ENCODE data around the gene PCDH19.

The PCDH19 gene

DNA sequence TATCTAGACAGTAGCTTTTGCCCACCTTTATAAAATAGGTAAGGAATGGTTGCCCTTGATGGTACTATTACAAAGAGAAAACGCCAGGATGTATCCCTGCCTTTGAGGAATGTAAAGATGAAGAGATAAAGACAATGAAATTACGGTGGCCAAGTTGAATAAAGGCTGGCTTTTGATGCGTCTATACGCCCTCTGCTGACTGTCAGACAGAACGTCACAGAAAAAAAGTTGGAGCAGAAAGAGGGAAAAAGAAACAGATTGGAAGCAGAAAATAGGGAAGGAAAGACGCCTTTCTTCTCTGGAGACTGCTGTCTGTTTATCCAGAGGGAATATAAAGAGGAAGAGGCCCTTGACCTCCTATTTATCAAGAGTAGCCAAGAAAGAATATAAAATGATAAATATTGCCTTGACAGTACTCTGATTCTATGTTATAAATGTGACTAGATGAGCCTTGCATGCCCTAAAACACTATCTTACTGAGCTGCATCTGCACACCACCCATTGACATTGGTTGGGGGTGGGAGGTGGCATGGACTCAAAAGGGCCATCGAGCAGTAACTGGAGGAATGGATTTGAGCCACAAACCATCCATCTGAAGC, 30.6 kb downstream of the PCDH19 start:
- TF ChIP-seq, protein P1, sequence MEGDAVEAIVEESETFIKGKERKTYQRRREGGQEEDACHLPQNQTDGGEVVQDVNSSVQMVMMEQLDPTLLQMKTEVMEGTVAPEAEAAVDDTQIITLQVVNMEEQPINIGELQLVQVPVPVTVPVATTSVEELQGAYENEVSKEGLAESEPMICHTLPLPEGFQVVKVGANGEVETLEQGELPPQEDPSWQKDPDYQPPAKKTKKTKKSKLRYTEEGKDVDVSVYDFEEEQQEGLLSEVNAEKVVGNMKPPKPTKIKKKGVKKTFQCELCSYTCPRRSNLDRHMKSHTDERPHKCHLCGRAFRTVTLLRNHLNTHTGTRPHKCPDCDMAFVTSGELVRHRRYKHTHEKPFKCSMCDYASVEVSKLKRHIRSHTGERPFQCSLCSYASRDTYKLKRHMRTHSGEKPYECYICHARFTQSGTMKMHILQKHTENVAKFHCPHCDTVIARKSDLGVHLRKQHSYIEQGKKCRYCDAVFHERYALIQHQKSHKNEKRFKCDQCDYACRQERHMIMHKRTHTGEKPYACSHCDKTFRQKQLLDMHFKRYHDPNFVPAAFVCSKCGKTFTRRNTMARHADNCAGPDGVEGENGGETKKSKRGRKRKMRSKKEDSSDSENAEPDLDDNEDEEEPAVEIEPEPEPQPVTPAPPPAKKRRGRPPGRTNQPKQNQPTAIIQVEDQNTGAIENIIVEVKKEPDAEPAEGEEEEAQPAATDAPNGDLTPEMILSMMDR (conservative IDR thresholded peaks at IDR 0.05) = peak; percentile 61
- H3K27ac ChIP-seq = no peak overlapping the region

DNA sequence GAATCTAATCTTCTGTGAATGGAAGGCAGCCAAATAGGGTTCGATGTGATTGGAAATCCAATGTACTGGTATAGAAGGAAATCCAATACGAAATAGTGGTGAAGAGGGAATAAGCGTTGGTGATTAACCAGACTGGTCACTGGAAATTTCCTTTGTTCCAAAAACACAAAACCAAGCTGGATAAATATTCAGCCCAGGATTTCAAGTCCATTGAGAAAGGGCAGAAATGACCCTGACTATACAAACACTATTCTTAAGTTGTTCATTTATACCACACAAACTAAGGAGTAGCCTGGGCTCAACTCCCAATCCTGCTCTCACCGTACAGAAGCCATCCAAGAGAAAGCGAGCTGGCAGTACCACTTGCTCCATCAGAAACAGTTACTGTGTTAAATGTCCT, 32.2 kb downstream of the PCDH19 start:
- no peak overlapping the region for H3K27ac ChIP-seq
- TF ChIP-seq, protein P1 (conservative IDR thresholded peaks at IDR 0.05) = no peak

DNA sequence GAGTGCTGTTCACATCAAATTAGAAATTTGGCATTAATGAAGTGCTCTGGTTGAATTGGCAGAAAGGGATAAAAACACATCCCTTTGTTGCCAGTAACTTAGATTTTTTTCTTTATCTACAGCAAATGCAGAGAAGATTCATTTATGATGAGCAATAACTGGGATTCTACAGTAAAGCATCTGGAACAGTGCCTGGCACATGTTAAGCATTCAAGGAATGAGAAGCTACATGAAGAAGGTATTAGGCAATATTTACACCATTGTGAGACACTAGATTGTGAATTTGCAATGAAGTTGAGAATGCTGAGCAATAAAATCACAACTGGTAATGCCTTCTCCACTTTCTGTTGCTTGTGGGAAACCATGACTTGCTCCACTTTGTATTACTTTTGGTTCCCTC, 33.5 kb downstream of the PCDH19 start:
- TF ChIP-seq, protein P1 (conservative IDR thresholded peaks at IDR 0.05) = no peak
- H3K27ac ChIP-seq = no peak overlapping the region

- TF ChIP-seq, protein P1 (conservative IDR thresholded peaks at IDR 0.05) = no peak
- H3K27ac ChIP-seq = no peak overlapping the region
These were observed 36.4 kb downstream of the PCDH19 start for GRCh38 chrX:100373673-100374072.

DNA sequence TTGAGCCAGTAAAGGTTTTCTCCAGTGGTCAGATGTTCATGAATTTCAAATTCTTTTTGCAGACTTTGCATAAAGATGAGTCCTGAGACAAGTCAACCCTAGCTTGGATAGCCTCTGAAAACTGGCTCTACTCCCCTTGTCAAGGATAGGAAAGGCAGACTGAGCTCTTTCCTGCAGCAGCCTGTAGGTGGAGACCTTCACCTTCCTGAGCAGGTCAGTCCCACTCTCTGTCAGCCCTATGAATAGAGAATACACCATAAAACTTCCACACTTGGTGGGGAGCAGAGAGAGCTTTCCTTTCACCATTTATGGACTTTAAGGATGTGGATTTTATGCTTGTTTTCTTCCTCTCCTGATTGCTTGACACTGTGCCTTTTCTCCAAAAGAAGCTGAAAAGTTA, 41.9 kb downstream of the PCDH19 start:
- TF ChIP-seq, protein P1 (conservative IDR thresholded peaks at IDR 0.05) = peak; percentile 56
- no peak overlapping the region for H3K27ac ChIP-seq

DNA sequence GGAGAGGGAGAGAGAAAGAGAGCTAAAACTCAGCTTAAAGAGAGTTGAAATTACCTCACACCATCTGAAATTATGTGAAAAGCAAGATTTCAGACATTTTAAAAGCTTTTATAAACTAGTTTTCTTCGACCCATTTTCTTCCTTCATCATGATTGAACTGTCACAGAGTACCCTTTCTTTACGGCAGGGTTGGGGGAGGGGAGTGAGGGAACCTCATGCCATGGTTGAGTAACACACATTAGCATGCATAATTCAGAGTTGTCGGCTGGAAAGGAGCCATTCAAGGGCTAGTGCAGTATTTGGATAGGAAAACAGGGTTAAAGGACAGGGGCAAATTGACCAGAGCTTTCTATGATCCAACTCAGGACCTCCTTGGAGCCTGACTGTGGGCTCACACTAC, 46.2 kb downstream of the PCDH19 start:
- H3K27ac ChIP-seq = no peak overlapping the region
- TF ChIP-seq, protein P1 (conservative IDR thresholded peaks at IDR 0.05) = no peak

GRCh38 chrX:100358766-100359165, 51.3 kb downstream of the PCDH19 start:
- no peak overlapping the region for H3K27ac ChIP-seq
- TF ChIP-seq, protein P1 (conservative IDR thresholded peaks at IDR 0.05) = no peak

Data from VCaP (cell line).